Vagina (tissue), 2 donors: ENCODE results near the gene MTA1. TPM values are rescaled to one million over a fixed set of nuclear protein-coding genes. Genes with fewer than 3 reads are reported as not detected.

ENCODE experiments used
- DNase-seq, 2 donors: peaks; one replicate each; pipeline ENCODE4 v3.0.0-alpha.2; 2017; ENCODE audit errors: extremely low spot score in 2 of 2
- H3K27ac ChIP-seq: fragments of 200-600 bp; sonication (generic); one replicate; pipeline ENCODE4 v1.5.1; 2019
- H3K27me3 ChIP-seq: fragments of 200-600 bp; sonication (generic); one replicate; pipeline ENCODE4 v1.5.1; 2019
- H3K36me3 ChIP-seq, 2 donors: fragments of 200-600 bp; sonication (generic); one replicate each; pipeline ENCODE4 v1.5.1; 2017 to 2019
- H3K4me1 ChIP-seq: fragments of 200-600 bp; sonication (generic); one replicate; pipeline ENCODE4 v1.5.1; 2019
- H3K4me3 ChIP-seq, 2 donors: fragments of 200-600 bp; sonication (generic); 1 replicate in 1 of 2; 2 replicates in 1 of 2; pipeline ENCODE4 v1.5.1; 2016 to 2019
- H3K9me3 ChIP-seq: fragments of 200-600 bp; sonication (generic); one replicate; pipeline ENCODE4 v1.5.1; 2019
- POLR2A ChIP-seq, 2 donors: fragments of 450-650 bp; IDR thresholded peaks; one replicate each; pipeline ENCODE4 v1.6.1; 2017; ENCODE audit warnings: antibody characterized with exemption in 2 of 2, mild to moderate bottlenecking in 2 of 2, moderate library complexity in 2 of 2
- POLR2AphosphoS5 ChIP-seq, 2 donors: sonication (generic); formaldehyde crosslinking; IDR thresholded peaks; one replicate each; pipeline ENCODE4 v1.9.0; 2017; ENCODE audit warnings: antibody characterized with exemption in 2 of 2, mild to moderate bottlenecking in 2 of 2, low read depth in 1 of 2; ENCODE audit not compliant: insufficient read depth in 1 of 2
- intact Hi-C: fragments of 100-400 bp; cut with DNase I; formaldehyde crosslinking; loops from one replicate; pipeline ENCODE4 v1.15.1; 2023
- total RNA-seq: library from RNA; depleted of rRNA; stranded (reverse); fragments of >200 nt; gene quantifications from one replicate; pipeline ENCODE4 v1.2.3, GENCODE V29; 2016
- TF ChIP-seq, protein P1 (sequence below), 3 experiments: fragments of 450-650 bp in 2 of 3; fragments of 200-600 bp in 1 of 3; sonication (generic) in 1 of 3; IDR thresholded peaks; one replicate each; pipeline ENCODE4 v1.5.1; 2017 to 2019; ENCODE audit warnings: antibody characterized with exemption in 3 of 3, mild to moderate bottlenecking in 2 of 3, moderate library complexity in 2 of 3

Gene MTA1
- total RNA-seq, 1 donor from 2014 or later = 82.7 TPM

DNA sequence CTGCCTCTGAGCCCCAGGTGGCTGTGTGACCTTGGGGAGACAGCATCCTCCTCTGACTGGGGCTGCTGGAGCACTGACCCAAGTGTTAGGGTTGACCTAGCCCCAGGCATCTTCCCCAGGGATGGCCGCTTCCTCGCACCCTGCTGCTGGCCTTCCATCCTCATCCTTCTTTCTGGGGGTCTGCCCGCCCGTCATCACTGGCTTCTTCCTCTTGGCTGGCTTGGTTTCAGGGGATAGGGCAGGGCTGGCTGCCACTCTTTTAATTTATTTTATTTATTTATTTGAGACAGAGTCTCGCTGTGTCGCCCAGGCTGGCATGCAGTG is 74.9 kb downstream of the MTA1 start:
- DNase-seq = no peak
- intact Hi-C loops = loop anchor here (10.0 kb wide), 1 partner anchor 280 kb away; no protein-coding TSS in a partner anchor
- Histone ChIP-seq H3K4me3 (no peak overlapping the region), H3K27ac (no peak overlapping the region), H3K9me3 (no peaks in the 10 kb centered on the region), H3K27me3 (no peaks in the 10 kb centered on the region), H3K4me1 (peaks cover 18% of the 10 kb centered on the region), H3K36me3 (no peaks in the 10 kb centered on the region)
- no peak for TF ChIP-seq POLR2AphosphoS5 (IDR thresholded peaks at IDR 0.05; ENCODE audit: insufficient read depth in 1 of 2, low read depth in 1 of 2)
- TF ChIP-seq POLR2A (IDR thresholded peaks at IDR 0.05) = no peak

DNA sequence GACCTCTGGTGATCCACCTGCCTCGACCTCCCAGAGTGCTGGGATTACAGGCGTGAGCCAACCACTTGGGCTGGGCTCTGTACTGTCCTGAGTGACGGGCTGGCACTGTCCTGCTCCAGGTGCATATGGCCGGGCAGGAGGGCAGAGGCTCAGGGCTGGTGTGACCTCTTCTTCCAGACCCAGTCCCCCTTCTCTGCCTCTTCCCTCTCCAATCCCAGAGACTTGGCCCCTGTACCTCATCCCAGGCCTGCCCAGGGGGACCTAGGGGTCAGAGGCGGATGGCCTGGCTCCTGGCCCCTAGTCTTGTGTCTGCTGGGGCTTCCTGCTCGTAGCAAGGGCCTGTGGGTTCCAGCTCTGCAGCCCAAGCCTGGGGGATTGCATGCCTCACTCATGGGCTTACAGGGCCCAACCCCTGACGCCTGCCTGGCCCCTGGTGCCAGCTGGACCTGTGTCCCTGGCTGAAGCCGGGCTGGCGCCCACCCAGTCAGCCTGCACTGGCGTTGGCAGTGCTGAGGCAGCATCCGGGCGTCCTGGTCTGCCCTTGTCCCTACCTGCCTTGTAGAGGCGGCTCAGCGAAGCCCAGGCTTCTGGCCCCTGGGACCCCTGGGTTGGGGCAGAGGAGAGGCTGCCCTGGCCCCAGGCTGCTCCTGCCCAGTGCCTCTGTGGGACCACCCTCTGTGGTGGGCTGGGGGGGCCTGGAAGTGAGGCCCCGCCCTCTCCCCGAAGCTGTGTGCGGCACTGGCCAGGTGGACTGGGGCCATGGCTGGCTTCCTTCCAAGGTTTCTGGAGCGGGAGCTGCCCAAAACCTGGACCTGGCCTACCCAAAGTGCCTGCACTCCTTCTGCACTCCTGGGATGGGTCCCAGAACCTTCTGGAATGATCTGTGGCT is 75.7 kb downstream of the MTA1 start:
- Histone ChIP-seq H3K9me3 (no peaks in the 10 kb centered on the region), H3K4me3 (no peak overlapping the region), H3K27me3 (no peaks in the 10 kb centered on the region), H3K36me3 (no peaks in the 10 kb centered on the region), H3K27ac (no peak overlapping the region), H3K4me1 (peaks cover 11% of the 10 kb centered on the region)
- DNase-seq = peak in 1 of 2 donors; percentile 79
- intact Hi-C loops = loop anchor here (10.0 kb wide), 1 partner anchor 281 kb away; no protein-coding TSS in a partner anchor
- TF ChIP-seq, protein P1, sequence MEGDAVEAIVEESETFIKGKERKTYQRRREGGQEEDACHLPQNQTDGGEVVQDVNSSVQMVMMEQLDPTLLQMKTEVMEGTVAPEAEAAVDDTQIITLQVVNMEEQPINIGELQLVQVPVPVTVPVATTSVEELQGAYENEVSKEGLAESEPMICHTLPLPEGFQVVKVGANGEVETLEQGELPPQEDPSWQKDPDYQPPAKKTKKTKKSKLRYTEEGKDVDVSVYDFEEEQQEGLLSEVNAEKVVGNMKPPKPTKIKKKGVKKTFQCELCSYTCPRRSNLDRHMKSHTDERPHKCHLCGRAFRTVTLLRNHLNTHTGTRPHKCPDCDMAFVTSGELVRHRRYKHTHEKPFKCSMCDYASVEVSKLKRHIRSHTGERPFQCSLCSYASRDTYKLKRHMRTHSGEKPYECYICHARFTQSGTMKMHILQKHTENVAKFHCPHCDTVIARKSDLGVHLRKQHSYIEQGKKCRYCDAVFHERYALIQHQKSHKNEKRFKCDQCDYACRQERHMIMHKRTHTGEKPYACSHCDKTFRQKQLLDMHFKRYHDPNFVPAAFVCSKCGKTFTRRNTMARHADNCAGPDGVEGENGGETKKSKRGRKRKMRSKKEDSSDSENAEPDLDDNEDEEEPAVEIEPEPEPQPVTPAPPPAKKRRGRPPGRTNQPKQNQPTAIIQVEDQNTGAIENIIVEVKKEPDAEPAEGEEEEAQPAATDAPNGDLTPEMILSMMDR (IDR thresholded peaks at IDR 0.05) = no peak
- TF ChIP-seq POLR2AphosphoS5 (IDR thresholded peaks at IDR 0.05; ENCODE audit: insufficient read depth in 1 of 2, low read depth in 1 of 2) (no peak), POLR2A (IDR thresholded peaks at IDR 0.05) (no peak)

DNA sequence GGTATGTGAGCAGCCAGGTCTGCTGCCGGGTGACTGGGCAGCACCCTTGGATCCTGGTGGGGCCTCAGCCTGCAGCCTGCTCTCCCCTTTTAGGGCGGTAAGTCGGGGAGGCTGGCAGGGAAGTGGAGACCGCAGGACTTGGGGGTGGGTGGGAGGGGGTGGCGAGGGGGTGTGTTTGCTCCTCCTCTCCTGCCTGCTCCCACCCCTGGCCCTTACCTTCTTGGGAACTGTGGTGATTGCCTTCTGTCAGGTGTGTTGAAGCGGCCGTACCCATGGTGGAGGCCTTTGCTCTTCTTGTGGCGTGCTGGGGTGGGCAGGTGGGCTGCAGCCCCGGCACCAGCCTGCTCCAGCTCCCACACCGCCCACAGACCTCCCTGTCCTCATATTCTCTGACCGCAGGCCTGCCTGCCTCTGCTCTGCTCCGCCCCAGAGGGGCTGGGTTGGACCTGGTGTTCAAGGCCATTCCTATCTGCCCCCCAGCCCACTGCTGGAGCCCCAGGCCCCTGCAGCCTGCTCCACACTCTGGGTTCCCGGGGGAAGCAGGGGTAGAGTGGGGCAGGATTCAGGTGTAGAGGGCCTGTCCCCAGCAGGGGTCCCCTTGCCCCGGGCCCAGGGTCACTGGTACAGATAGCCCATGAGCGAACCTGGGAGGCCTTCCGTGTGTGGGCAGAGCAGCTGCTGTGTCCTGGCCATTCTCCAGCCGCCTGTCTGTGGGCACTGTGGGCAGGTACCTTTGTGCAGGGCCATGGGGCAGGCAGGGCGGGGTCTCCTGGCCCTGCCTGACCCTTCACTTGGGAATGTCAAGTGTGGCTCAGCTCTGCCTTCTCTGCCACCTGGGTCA is 76.6 kb downstream of the MTA1 start:
- no peak overlapping the region for H3K4me3 ChIP-seq
- intact Hi-C loops = loop anchor here (10.0 kb wide), 1 partner anchor 281 kb away; no protein-coding TSS in a partner anchor
- H3K9me3 ChIP-seq = no peaks in the 10 kb centered on the region
- H3K36me3 ChIP-seq = no peaks in the 10 kb centered on the region
- TF ChIP-seq POLR2AphosphoS5 (IDR thresholded peaks at IDR 0.05; ENCODE audit: insufficient read depth in 1 of 2, low read depth in 1 of 2) (no peak), POLR2A (IDR thresholded peaks at IDR 0.05) (no peak)
- TF ChIP-seq, protein P1 (IDR thresholded peaks at IDR 0.05) = no peak
- peaks cover 11% of the 10 kb centered on the region for H3K4me1 ChIP-seq
- H3K27me3 ChIP-seq = no peaks in the 10 kb centered on the region
- no peak for DNase-seq
- no peak overlapping the region for H3K27ac ChIP-seq

DNA sequence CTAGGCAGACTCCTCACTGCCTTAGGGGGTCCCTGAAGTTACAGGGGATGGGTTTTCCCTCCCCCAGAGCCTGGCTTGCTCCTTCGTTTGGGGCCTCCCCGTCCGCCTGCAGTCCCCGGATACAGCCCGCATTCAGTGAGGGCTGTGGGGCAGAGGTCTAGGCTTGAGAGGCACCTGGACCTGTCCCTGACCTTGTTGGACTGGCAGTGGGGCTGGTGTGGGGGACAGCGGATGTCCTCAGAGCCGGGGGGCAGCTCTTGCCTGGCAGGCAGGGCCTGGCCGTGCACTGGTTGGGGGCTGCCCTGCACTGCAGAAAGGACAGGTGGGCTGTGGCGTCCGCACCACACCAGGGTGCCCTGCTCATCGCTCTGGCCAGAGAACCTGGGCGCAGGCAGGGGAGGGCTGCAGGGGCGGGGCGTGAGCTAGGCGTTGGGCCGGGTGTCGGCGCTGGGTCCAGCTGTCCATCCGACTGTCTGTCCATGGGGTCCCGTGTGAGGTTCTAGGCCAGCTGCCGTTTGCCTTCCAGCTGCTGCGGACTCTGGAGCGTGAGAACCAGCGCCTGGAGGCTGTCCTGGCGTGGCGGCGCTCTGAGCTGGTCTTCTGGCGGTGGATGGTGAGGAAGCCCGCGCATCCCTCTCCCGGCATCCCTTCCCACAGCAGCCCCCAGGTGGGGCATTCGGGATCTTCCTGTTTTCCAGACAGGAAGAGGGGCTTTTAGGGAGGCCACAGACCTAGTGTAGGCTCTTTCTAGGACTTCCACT is 77.4 kb downstream of the MTA1 start:
- no peak for DNase-seq
- intact Hi-C loops = loop anchor here (10.0 kb wide), 1 partner anchor 282 kb away; no protein-coding TSS in a partner anchor
- TF ChIP-seq POLR2AphosphoS5 (IDR thresholded peaks at IDR 0.05; ENCODE audit: insufficient read depth in 1 of 2, low read depth in 1 of 2) (no peak), POLR2A (IDR thresholded peaks at IDR 0.05) (no peak)
- TF ChIP-seq, protein P1 (IDR thresholded peaks at IDR 0.05) = no peak
- Histone ChIP-seq H3K36me3 (no peaks in the 10 kb centered on the region), H3K9me3 (no peaks in the 10 kb centered on the region), H3K27ac (no peak overlapping the region), H3K4me3 (no peak overlapping the region), H3K27me3 (no peaks in the 10 kb centered on the region), H3K4me1 (peaks cover 4% of the 10 kb centered on the region)
